Small intestine (tissue), 7 donors: ENCODE results near the gene KLHL28. TPM values are rescaled to one million over a fixed set of nuclear protein-coding genes. Genes with fewer than 3 reads are reported as not detected.
"Not testable (repeated sequence)": the region's sequence is repeated elsewhere in the genome, so short reads cannot be mapped to it uniquely, and the experiment has no call there.

Source experiments
- DNase-seq, 2 donors: peaks; one replicate each; pipeline versions ENCODE4 v3.0.0 to v3.0.0-alpha.2; 2013
- FAIRE-seq: peaks from 2 replicates; lab custom pipeline; 2012; peaks lifted over from hg19 to GRCh38; lab: Jason Lieb, UNC
- H3K27ac ChIP-seq, 3 donors: one replicate each; pipeline ENCODE4 v1.5.1; 2013; ENCODE audit warnings: low read length in 2 of 3, mild to moderate bottlenecking in 2 of 3, control low read depth in 1 of 3, inconsistent platforms in 1 of 3, low read depth in 1 of 3, moderate library complexity in 1 of 3
- H3K27me3 ChIP-seq, 3 donors: one replicate each; pipeline ENCODE4 v1.6.1; 2013; ENCODE audit warnings: low read length in 3 of 3, inconsistent platforms in 1 of 3; ENCODE audit not compliant: control insufficient read depth in 3 of 3, insufficient read depth in 3 of 3
- H3K36me3 ChIP-seq, 3 donors: one replicate each; pipeline ENCODE4 v1.6.1; 2013; ENCODE audit warnings: low read length in 3 of 3, inconsistent platforms in 1 of 3, low read depth in 1 of 3, mild to moderate bottlenecking in 1 of 3, moderate library complexity in 1 of 3; ENCODE audit not compliant: control insufficient read depth in 3 of 3, insufficient read depth in 2 of 3
- H3K4me1 ChIP-seq, 3 donors: one replicate each; pipeline ENCODE4 v1.6.1; 2013; ENCODE audit warnings: low read length in 2 of 3, inconsistent platforms in 1 of 3, low read depth in 1 of 3, mild to moderate bottlenecking in 1 of 3, moderate library complexity in 1 of 3; ENCODE audit not compliant: control insufficient read depth in 3 of 3, insufficient read depth in 2 of 3
- H3K4me3 ChIP-seq, 3 donors: one replicate each; pipeline ENCODE4 v1.5.1; 2013; ENCODE audit warnings: low read length in 3 of 3, control low read depth in 1 of 3, inconsistent platforms in 1 of 3, low read depth in 1 of 3, mild to moderate bottlenecking in 1 of 3, moderate library complexity in 1 of 3
- H3K9me3 ChIP-seq, 2 donors: one replicate each; pipeline ENCODE4 v1.6.1; 2013; ENCODE audit warnings: low read depth in 1 of 2, low read length in 1 of 2; ENCODE audit not compliant: control insufficient read depth in 2 of 2, insufficient read depth in 1 of 2
- WGBS, 3 donors: extraction: QIAGEN DNeasy Blood & Tissue Kit; methylation state at CpG; one replicate each; pipeline ENCODE4 v1.1.7; 2013; 5-methylcytosine and 5-hydroxymethylcytosine counted together
- polyA plus RNA-seq, 4 donors: library from polyadenylated mRNA; stranded (reverse) in 3 of 4; unstranded in 1 of 4; fragments of 200-250 nt in 3 of 4; fragments of 120-200 nt in 1 of 4; gene quantifications; one replicate each; pipeline versions ENCODE4 v1.2.1 to v1.2.3, GENCODE V29; 2013
- donor health status: healthy with polysubstance abuse.
- donor health status: control.
- donor health status: control.
- donor health status: Bipolar disorder and iron deficiency.
- donor health status: healthy.

The KLHL28 gene
- polyA plus RNA-seq, 4 donors: 2.7 to 15.3 (median 3.0) TPM

- no peaks in the 10 kb centered on the region for H3K4me1 ChIP-seq
- H3K27ac ChIP-seq: no peak overlapping the region
- no peaks in the 10 kb centered on the region for H3K36me3 ChIP-seq
- no peak for DNase-seq
- WGBS, 3 donors: 48 to 62% (median 54%) methylated on average over 2 of the region's 2 CpGs
- no peak overlapping the region for H3K4me3 ChIP-seq
- FAIRE-seq: no peak
- no peaks in the 10 kb centered on the region for H3K27me3 ChIP-seq
- H3K9me3 ChIP-seq: no peaks in the 10 kb centered on the region
Observed at GRCh38 chr14:44901696-44902095, 60.1 kb downstream of the KLHL28 start.

- peaks cover 0 to 6% (median 0%) of the 10 kb centered on the region in 3 donors for H3K4me1 ChIP-seq
- FAIRE-seq: no peak
- peak overlapping the region in 2 of 3 donors; percentile 65 to 80 for H3K4me3 ChIP-seq
- no peaks in the 10 kb centered on the region for H3K36me3 ChIP-seq
- 36 to 55% (median 48%) methylated on average over 6 of the region's 6 CpGs for WGBS, 3 donors
- H3K27me3 ChIP-seq: no peaks in the 10 kb centered on the region
- DNase-seq: peak in 1 of 2 donors; percentile 8
- H3K9me3 ChIP-seq: peaks cover 0 to 6% of the 10 kb centered on the region in 2 donors
- H3K27ac ChIP-seq: no peak overlapping the region
Observed at GRCh38 chr14:44898551-44898950, 63.2 kb downstream of the KLHL28 start.

GRCh38 chr14:44897845-44898151 is 63.9 kb downstream of the KLHL28 start:
- WGBS, 3 donors: 3 to 4% (median 4%) methylated on average over 13 of the region's 13 CpGs
- H3K27me3 ChIP-seq: no peaks in the 10 kb centered on the region
- H3K36me3 ChIP-seq: no peaks in the 10 kb centered on the region
- FAIRE-seq: no peak
- peak overlapping the region; percentile 65 to 92 (median 80) for H3K4me3 ChIP-seq
- H3K9me3 ChIP-seq: peaks cover 0 to 6% of the 10 kb centered on the region in 2 donors
- H3K27ac ChIP-seq: peak overlapping the region; percentile 97 to 100 (median 99)
- peaks cover 0 to 6% (median 0%) of the 10 kb centered on the region in 3 donors for H3K4me1 ChIP-seq
- DNase-seq: no peak

GRCh38 chr14:44897041-44897844 is 64.5 kb downstream of the KLHL28 start:
- H3K27me3 ChIP-seq: no peaks in the 10 kb centered on the region
- WGBS, 3 donors: 0 to 1% (median 0%) methylated on average over 61 to 81 of the region's 81 CpGs
- DNase-seq (peak; percentile 97 to 98), FAIRE-seq (no peak)
- H3K4me1 ChIP-seq: peaks cover 0 to 6% (median 0%) of the 10 kb centered on the region in 3 donors
- H3K4me3 ChIP-seq: peak overlapping the region; percentile 65 to 92 (median 80)
- H3K9me3 ChIP-seq: peaks cover 0 to 6% of the 10 kb centered on the region in 2 donors
- no peaks in the 10 kb centered on the region for H3K36me3 ChIP-seq
- peak overlapping the region; percentile 97 to 100 (median 99) for H3K27ac ChIP-seq

GRCh38 chr14:44896275-44897040 is 65.3 kb downstream of the KLHL28 start:
- Histone ChIP-seq H3K27me3 (no peaks in the 10 kb centered on the region), H3K9me3 (peaks cover 0 to 9% of the 10 kb centered on the region in 2 donors), H3K36me3 (no peaks in the 10 kb centered on the region), H3K27ac (peak overlapping the region in 2 of 3 donors; percentile 79 to 99), H3K4me1 (peaks cover 0 to 6% (median 0%) of the 10 kb centered on the region in 3 donors), H3K4me3 (peak overlapping the region in 2 of 3 donors; percentile 80 to 92)
- FAIRE-seq (no peak), DNase-seq (no peak)
- 82 to 84% (median 83%) methylated on average over 10 of the region's 10 CpGs for WGBS, 3 donors

- H3K36me3 ChIP-seq: no peaks in the 10 kb centered on the region
- DNase-seq: no peak
- H3K9me3 ChIP-seq: peaks cover 0 to 9% of the 10 kb centered on the region in 2 donors
- no peaks in the 10 kb centered on the region for H3K27me3 ChIP-seq
- 89 to 100% (median 93%) methylated on average over 2 of the region's 2 CpGs for WGBS, 3 donors
- peaks cover 0 to 7% (median 0%) of the 10 kb centered on the region in 3 donors for H3K4me1 ChIP-seq
- no peak overlapping the region for H3K27ac ChIP-seq
- no peak for FAIRE-seq
- H3K4me3 ChIP-seq: no peak overlapping the region
Observed at GRCh38 chr14:44895716-44896115, 66.0 kb downstream of the KLHL28 start.

- Histone ChIP-seq H3K27me3 (no peaks in the 10 kb centered on the region), H3K36me3 (no peaks in the 10 kb centered on the region), H3K4me1 (peaks cover 0 to 16% (median 0%) of the 10 kb centered on the region in 3 donors), H3K27ac (no peak overlapping the region), H3K4me3 (no peak overlapping the region), H3K9me3 (peaks cover 0 to 9% of the 10 kb centered on the region in 2 donors)
- FAIRE-seq: no peak
- 80 to 84% (median 84%) methylated on average over 2 of the region's 2 CpGs for WGBS, 3 donors
- DNase-seq: no peak
Observed at GRCh38 chr14:44893535-44893934, 68.2 kb downstream of the KLHL28 start.

- H3K4me1 ChIP-seq: peaks cover 0 to 16% (median 0%) of the 10 kb centered on the region in 3 donors
- 48 to 54% (median 51%) methylated on average over 2 of the region's 3 CpGs for WGBS, 3 donors
Observed at GRCh38 chr14:44891726-44892372, 69.9 kb downstream of the KLHL28 start.

More at GRCh38 chr14:44891726-44892372, 69.9 kb downstream of the KLHL28 start:
- DNase-seq, H3K4me3 ChIP-seq, FAIRE-seq, H3K36me3 ChIP-seq, H3K27ac ChIP-seq, H3K27me3 ChIP-seq: not testable (repeated sequence)
- peaks cover 0 to 14% of the 10 kb centered on the region in 2 donors for H3K9me3 ChIP-seq
